Ovary (tissue), 9 donors: Measurements from ENCODE around the gene ITFG1. TPM values are rescaled to one million over a fixed set of nuclear protein-coding genes. Genes with fewer than 3 reads are reported as not detected.

Experiments used
- DNase-seq, 5 donors: peaks; one replicate each; pipeline ENCODE4 v3.0.0-alpha.2; 2019 to 2020
- H3K27ac ChIP-seq, 2 donors: fragments of 200-600 bp; one replicate each; pipeline versions ENCODE4 v1.5.1 to v1.8.0; 2019 to 2022
- H3K27me3 ChIP-seq: fragments of 200-600 bp; one replicate; pipeline ENCODE4 v1.8.0; 2022
- H3K36me3 ChIP-seq: fragments of 200-600 bp; sonication (generic); one replicate; pipeline ENCODE4 v1.5.1; 2019
- H3K4me1 ChIP-seq: one replicate; pipeline ENCODE4 v1.8.1; 2013; ENCODE audit warnings: mild to moderate bottlenecking, moderate library complexity; ENCODE audit not compliant: insufficient read depth
- H3K4me3 ChIP-seq: fragments of 200-600 bp; sonication (generic); one replicate; pipeline ENCODE4 v1.5.1; 2017
- H3K9me3 ChIP-seq, 2 donors: fragments of 200-600 bp in 1 of 2; sonication (generic) in 1 of 2; one replicate each; pipeline versions ENCODE4 v1.5.1 to v1.8.1; 2013 to 2019; ENCODE audit warnings: mild to moderate bottlenecking in 1 of 2, moderate library complexity in 1 of 2
- EP300 ChIP-seq: sonication (generic); formaldehyde crosslinking; IDR thresholded peaks from one replicate; pipeline ENCODE4 v1.6.1; 2017; ENCODE audit warnings: antibody characterized with exemption
- POLR2A ChIP-seq: fragments of 450-650 bp; IDR thresholded peaks from one replicate; pipeline ENCODE4 v1.6.1; 2017; ENCODE audit warnings: antibody characterized with exemption, mild to moderate bottlenecking, moderate library complexity
- WGBS, 3 donors: extraction: QIAGEN DNeasy Blood & Tissue Kit in 1 of 3; methylation state at CpG; one replicate each; pipeline versions ENCODE4 v1.1.5 to v1.1.7; 2013 to 2017; 5-methylcytosine and 5-hydroxymethylcytosine counted together
- intact Hi-C, 4 donors: fragments of 100-400 bp; cut with DNase I; formaldehyde crosslinking; loops; one replicate each; pipeline versions ENCODE4 v1.11.0 to v1.15.1; 2022 to 2023
- polyA plus RNA-seq, 2 donors: library from polyadenylated mRNA; stranded (reverse); fragments of 200-250 nt in 1 of 2; fragments of 350-450 nt in 1 of 2; fragmentation: Illumina TruSeq in 1 of 2; extraction: RNeasy Lipid Tissue Mini Kit (QIAGEN cat#74804) in 1 of 2; gene quantifications; one replicate each; pipeline ENCODE4 v1.2.3, GENCODE V29; 2013 to 2014
- total RNA-seq, 7 donors: library from RNA; depleted of rRNA in 2 of 7; stranded (reverse); fragments of >200 nt in 2 of 7; fragmentation: NEBNext Ultra II Directional in 3 of 7; extraction: Animal tissue kit (Norgen Biotek cat#: 25700) in 3 of 7; gene quantifications; one replicate each; pipeline versions ENCODE4 v1.1.0 to v1.2.4, GENCODE V29; 2016 to 2023
- TF ChIP-seq, protein P1 (sequence below), 3 donors: fragments of 450-650 bp in 2 of 3; fragments of 200-600 bp in 1 of 3; IDR thresholded peaks; one replicate each; pipeline versions ENCODE4 v1.5.1 to v1.8.0; 2016 to 2022; ENCODE audit warnings: antibody characterized with exemption in 3 of 3, mild to moderate bottlenecking in 1 of 3
- donor health status: DM: no; HTN: no; CAD: no; lungs with moderate emphysema.
- donor health status: DM: no; HTN: no; CAD: no.
- donor health status: Bipolar disorder and iron deficiency.
- donor health status: DM: yes; HTN: yes; CAD: no.
- donor health status: DM: no; HTN: no; CAD: no.
- donor health status: DM: yes; HTN: yes; CAD: no.

Gene ITFG1
- total and polyA plus RNA-seq, 9 donors = 34.4 to 123 (median 40.2) TPM

GRCh38 chr16:47486856-47487255 lies 26.0 kb upstream of the ITFG1 start:
- H3K27ac ChIP-seq = no peak overlapping the region
- no peak for TF ChIP-seq EP300
- TF ChIP-seq, protein P1, sequence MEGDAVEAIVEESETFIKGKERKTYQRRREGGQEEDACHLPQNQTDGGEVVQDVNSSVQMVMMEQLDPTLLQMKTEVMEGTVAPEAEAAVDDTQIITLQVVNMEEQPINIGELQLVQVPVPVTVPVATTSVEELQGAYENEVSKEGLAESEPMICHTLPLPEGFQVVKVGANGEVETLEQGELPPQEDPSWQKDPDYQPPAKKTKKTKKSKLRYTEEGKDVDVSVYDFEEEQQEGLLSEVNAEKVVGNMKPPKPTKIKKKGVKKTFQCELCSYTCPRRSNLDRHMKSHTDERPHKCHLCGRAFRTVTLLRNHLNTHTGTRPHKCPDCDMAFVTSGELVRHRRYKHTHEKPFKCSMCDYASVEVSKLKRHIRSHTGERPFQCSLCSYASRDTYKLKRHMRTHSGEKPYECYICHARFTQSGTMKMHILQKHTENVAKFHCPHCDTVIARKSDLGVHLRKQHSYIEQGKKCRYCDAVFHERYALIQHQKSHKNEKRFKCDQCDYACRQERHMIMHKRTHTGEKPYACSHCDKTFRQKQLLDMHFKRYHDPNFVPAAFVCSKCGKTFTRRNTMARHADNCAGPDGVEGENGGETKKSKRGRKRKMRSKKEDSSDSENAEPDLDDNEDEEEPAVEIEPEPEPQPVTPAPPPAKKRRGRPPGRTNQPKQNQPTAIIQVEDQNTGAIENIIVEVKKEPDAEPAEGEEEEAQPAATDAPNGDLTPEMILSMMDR (IDR thresholded peaks at IDR 0.05) = no peak
- TF ChIP-seq POLR2A = no peak
- intact Hi-C loops = no loop called here

GRCh38 chr16:47483616-47484015 lies 22.8 kb upstream of the ITFG1 start:
- no peak overlapping the region for H3K4me3 ChIP-seq
- no peak for DNase-seq
- TF ChIP-seq, protein P1 (IDR thresholded peaks at IDR 0.05) = no peak
- TF ChIP-seq POLR2A (no peak), EP300 (no peak)
- WGBS, 3 donors = 94 to 100% (median 96%) methylated on average over 2 of the region's 2 CpGs
- no peaks in the 10 kb centered on the region for H3K27me3 ChIP-seq
- H3K9me3 ChIP-seq = no peaks in the 10 kb centered on the region
- H3K27ac ChIP-seq = no peak overlapping the region
- no peaks in the 10 kb centered on the region for H3K4me1 ChIP-seq
- no peaks in the 10 kb centered on the region for H3K36me3 ChIP-seq
- intact Hi-C loops = no loop called here

More at GRCh38 chr16:47486856-47487255, 26.0 kb upstream of the ITFG1 start:
- Histone ChIP-seq H3K4me1 (no peaks in the 10 kb centered on the region), H3K9me3 (peaks cover 0 to 4% of the 10 kb centered on the region in 2 donors), H3K36me3 (no peaks in the 10 kb centered on the region), H3K4me3 (no peak overlapping the region), H3K27me3 (no peaks in the 10 kb centered on the region)
- DNase-seq = no peak

DNA sequence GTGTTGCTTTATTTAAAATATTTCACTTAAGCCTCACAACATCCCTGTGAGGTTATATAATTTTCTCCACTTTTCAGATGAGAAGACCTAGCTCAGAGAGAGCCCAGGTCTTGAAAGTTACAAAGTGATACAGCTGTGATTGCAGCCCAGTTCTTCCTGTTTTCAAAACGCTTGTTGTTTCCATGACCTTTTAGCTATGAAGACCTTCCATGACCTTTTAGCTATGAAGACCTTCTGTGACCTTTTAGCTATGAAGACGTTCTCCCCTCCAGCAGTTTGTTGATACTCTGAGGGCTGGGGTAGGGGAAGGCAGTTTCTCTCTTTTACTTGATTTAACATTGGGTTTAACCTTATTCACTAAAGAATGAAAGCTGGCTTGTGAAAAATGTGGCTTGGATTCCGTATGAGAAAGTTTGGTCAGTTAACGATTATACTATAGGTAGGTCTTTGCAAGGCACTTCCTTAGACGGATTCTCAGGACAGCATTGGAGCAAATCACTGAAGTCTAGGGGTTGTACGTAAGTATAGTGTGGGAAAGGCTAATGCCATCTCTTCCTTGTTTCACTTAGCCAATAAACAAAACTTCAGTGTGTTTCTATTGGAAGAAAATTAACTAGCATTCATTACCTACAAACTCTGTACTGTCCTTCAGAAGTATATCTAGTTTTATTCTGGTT lies 21.0 kb upstream of the ITFG1 start:
- intact Hi-C loops = no loop called here
- Histone ChIP-seq H3K27me3 (no peaks in the 10 kb centered on the region), H3K4me3 (no peak overlapping the region), H3K27ac (no peak overlapping the region), H3K9me3 (no peaks in the 10 kb centered on the region), H3K36me3 (no peaks in the 10 kb centered on the region), H3K4me1 (no peaks in the 10 kb centered on the region)
- DNase-seq = no peak
- TF ChIP-seq POLR2A = no peak
- TF ChIP-seq EP300 = no peak
- TF ChIP-seq, protein P1 (IDR thresholded peaks at IDR 0.05) = no peak
- 66 to 72% (median 67%) methylated on average over 6 of the region's 6 CpGs for WGBS, 3 donors

- intact Hi-C loops = no loop called here
- H3K4me1 ChIP-seq = no peaks in the 10 kb centered on the region
- DNase-seq = no peak
- no peaks in the 10 kb centered on the region for H3K27me3 ChIP-seq
- no peaks in the 10 kb centered on the region for H3K9me3 ChIP-seq
- 95 to 97% (median 97%) methylated on average over 3 of the region's 3 CpGs for WGBS, 3 donors
- no peaks in the 10 kb centered on the region for H3K36me3 ChIP-seq
- TF ChIP-seq POLR2A (no peak), EP300 (no peak)
- TF ChIP-seq, protein P1 (IDR thresholded peaks at IDR 0.05) = no peak
- H3K4me3 ChIP-seq = no peak overlapping the region
- H3K27ac ChIP-seq = no peak overlapping the region
Observed at GRCh38 chr16:47480410-47480809, 19.5 kb upstream of the ITFG1 start.
